DOHH2 (cell line): Measurements from ENCODE around the gene PTRHD1.

Experiments
- H3F3A ChIP-seq: fragments of 200-600 bp; sonication (generic), shearing (Covaris generic); 2 replicates; pipeline ENCODE4 v1.6.0; 2016; ENCODE audit warnings: antibody characterized with exemption, mild to moderate bottlenecking; ENCODE audit not compliant: control insufficient read depth, insufficient read depth
- H3K27ac ChIP-seq: fragments of 200-600 bp; sonication (generic); 2 replicates; pipeline ENCODE4 v1.5.1; 2014; ENCODE audit warnings: low read depth, mild to moderate bottlenecking, low read length, moderate library complexity
- H3K27me3 ChIP-seq: fragments of 200-600 bp; sonication (generic); 2 replicates; pipeline ENCODE4 v1.6.1; 2014; ENCODE audit warnings: mild to moderate bottlenecking, low read length, mixed read lengths; ENCODE audit not compliant: control insufficient read depth
- H3K36me3 ChIP-seq: fragments of 200-600 bp; sonication (generic); 2 replicates; pipeline ENCODE4 v1.6.1; 2014; ENCODE audit warnings: mild to moderate bottlenecking, low read length, moderate library complexity, mixed read lengths; ENCODE audit not compliant: control insufficient read depth
- H3K4me1 ChIP-seq: fragments of 200-600 bp; sonication (generic); 2 replicates; pipeline ENCODE4 v1.6.1; 2014; ENCODE audit warnings: mild to moderate bottlenecking, low read length, mixed read lengths; ENCODE audit not compliant: control insufficient read depth
- H3K4me2 ChIP-seq: fragments of 200-600 bp; sonication (generic); 2 replicates; pipeline ENCODE4 v1.6.0; 2014; ENCODE audit warnings: mild to moderate bottlenecking, low read length, moderate library complexity
- H3K4me3 ChIP-seq: fragments of 200-600 bp; sonication (generic); 2 replicates; pipeline ENCODE4 v1.5.1; 2014; ENCODE audit warnings: mild to moderate bottlenecking, low read length, mixed read lengths
- H3K79me2 ChIP-seq: fragments of 200-600 bp; sonication (generic); 2 replicates; pipeline ENCODE4 v1.6.1; 2014; ENCODE audit warnings: mild to moderate bottlenecking, low read length, mixed read lengths; ENCODE audit not compliant: control insufficient read depth
- H3K9me2 ChIP-seq: fragments of 200-600 bp; sonication (generic); replicated peaks from 2 replicates; pipeline ENCODE4 v1.6.1; 2014; ENCODE audit warnings: mild to moderate bottlenecking, low read length, mixed read lengths; ENCODE audit not compliant: control insufficient read depth
- H3K9me3 ChIP-seq: fragments of 200-600 bp; sonication (generic); 2 replicates; pipeline ENCODE4 v1.6.1; 2014; ENCODE audit warnings: antibody characterized with exemption, low read length, mixed read lengths; ENCODE audit not compliant: control insufficient read depth, insufficient read depth
- H4K20me1 ChIP-seq: fragments of 200-600 bp; sonication (generic); 2 replicates; pipeline ENCODE4 v1.6.0; 2014; ENCODE audit warnings: low read depth, mild to moderate bottlenecking, antibody characterized with exemption, low read length, moderate library complexity; ENCODE audit not compliant: control insufficient read depth, insufficient read depth
- CTCF ChIP-seq: fragments of 200-600 bp; sonication (generic); IDR thresholded peaks from one replicate; pipeline ENCODE4 v1.5.1; 2014; ENCODE audit warnings: antibody characterized with exemption, mild to moderate bottlenecking, low read depth, low read length; ENCODE audit not compliant: poor library complexity, severe bottlenecking
- EZH2phosphoT487 ChIP-seq: fragments of 200-600 bp; sonication (generic); IDR thresholded peaks from 2 replicates; pipeline ENCODE4 v1.6.1; 2017; ENCODE audit warnings: borderline replicate concordance, mild to moderate bottlenecking, antibody characterized with exemption, low read length, moderate library complexity, mixed read lengths

The PTRHD1 gene

GRCh38 chr2:24744356-24744755 is 48.8 kb downstream of the PTRHD1 start:
- Histone ChIP-seq H3F3A (no peaks in the 10 kb centered on the region), H3K27ac (no peak overlapping the region), H3K36me3 (no peaks in the 10 kb centered on the region), H3K4me1 (peaks cover 6% of the 10 kb centered on the region), H3K9me3 (no peaks in the 10 kb centered on the region), H3K4me2 (no peak overlapping the region), H3K27me3 (no peaks in the 10 kb centered on the region), H4K20me1 (no peaks in the 10 kb centered on the region), H3K79me2 (no peaks in the 10 kb centered on the region), H3K4me3 (no peak overlapping the region), H3K9me2 (no peaks in the 10 kb centered on the region)
- TF ChIP-seq EZH2phosphoT487 (no peak), CTCF (no peak)

GRCh38 chr2:24743924-24744323 is 49.3 kb downstream of the PTRHD1 start:
- Histone ChIP-seq H4K20me1 (no peaks in the 10 kb centered on the region), H3K27me3 (no peaks in the 10 kb centered on the region), H3K9me2 (no peaks in the 10 kb centered on the region), H3K4me3 (no peak overlapping the region), H3F3A (no peaks in the 10 kb centered on the region), H3K4me1 (peaks cover 6% of the 10 kb centered on the region), H3K36me3 (no peaks in the 10 kb centered on the region), H3K79me2 (no peaks in the 10 kb centered on the region), H3K27ac (no peak overlapping the region), H3K4me2 (no peak overlapping the region), H3K9me3 (no peaks in the 10 kb centered on the region)
- no peak for TF ChIP-seq EZH2phosphoT487
- no peak for TF ChIP-seq CTCF

GRCh38 chr2:24742730-24743129 is 50.5 kb downstream of the PTRHD1 start:
- Histone ChIP-seq H3K9me3 (no peaks in the 10 kb centered on the region), H3K4me2 (no peak overlapping the region), H4K20me1 (no peaks in the 10 kb centered on the region), H3F3A (no peaks in the 10 kb centered on the region), H3K27ac (no peak overlapping the region), H3K9me2 (no peaks in the 10 kb centered on the region), H3K27me3 (no peaks in the 10 kb centered on the region), H3K4me3 (no peak overlapping the region), H3K79me2 (no peaks in the 10 kb centered on the region), H3K4me1 (peaks cover 6% of the 10 kb centered on the region), H3K36me3 (no peaks in the 10 kb centered on the region)
- TF ChIP-seq CTCF (no peak), EZH2phosphoT487 (no peak)

- Histone ChIP-seq H3K4me1 (no peaks in the 10 kb centered on the region), H3K9me2 (no peaks in the 10 kb centered on the region), H3K27me3 (no peaks in the 10 kb centered on the region), H3K27ac (no peak overlapping the region), H3K4me2 (no peak overlapping the region), H3K79me2 (no peaks in the 10 kb centered on the region), H4K20me1 (no peaks in the 10 kb centered on the region), H3K36me3 (no peaks in the 10 kb centered on the region), H3K9me3 (no peaks in the 10 kb centered on the region), H3K4me3 (no peak overlapping the region), H3F3A (no peaks in the 10 kb centered on the region)
- TF ChIP-seq CTCF (no peak), EZH2phosphoT487 (no peak)
These were observed 53.0 kb downstream of the PTRHD1 start for GRCh38 chr2:24740142-24740541.
